ENCODE results near the gene PRSS16.

Gene PRSS16

GRCh38 chr6:27283279-27283678 lies 35.8 kb downstream of the PRSS16 start:
- DNase-seq (ENCODE audit: low read depth in 2 of 2), result no peak

GRCh38 chr6:27286141-27286540 lies 38.6 kb downstream of the PRSS16 start:
- no peak for DNase-seq (ENCODE audit: low read depth in 2 of 2)

- DNase-seq (ENCODE audit: low read depth in 2 of 2), result no peak
Observed at GRCh38 chr6:27287751-27288135, 40.2 kb downstream of the PRSS16 start.

GRCh38 chr6:27288136-27289044 lies 40.9 kb downstream of the PRSS16 start:
- no peak for DNase-seq (ENCODE audit: low read depth in 2 of 2)

DNA sequence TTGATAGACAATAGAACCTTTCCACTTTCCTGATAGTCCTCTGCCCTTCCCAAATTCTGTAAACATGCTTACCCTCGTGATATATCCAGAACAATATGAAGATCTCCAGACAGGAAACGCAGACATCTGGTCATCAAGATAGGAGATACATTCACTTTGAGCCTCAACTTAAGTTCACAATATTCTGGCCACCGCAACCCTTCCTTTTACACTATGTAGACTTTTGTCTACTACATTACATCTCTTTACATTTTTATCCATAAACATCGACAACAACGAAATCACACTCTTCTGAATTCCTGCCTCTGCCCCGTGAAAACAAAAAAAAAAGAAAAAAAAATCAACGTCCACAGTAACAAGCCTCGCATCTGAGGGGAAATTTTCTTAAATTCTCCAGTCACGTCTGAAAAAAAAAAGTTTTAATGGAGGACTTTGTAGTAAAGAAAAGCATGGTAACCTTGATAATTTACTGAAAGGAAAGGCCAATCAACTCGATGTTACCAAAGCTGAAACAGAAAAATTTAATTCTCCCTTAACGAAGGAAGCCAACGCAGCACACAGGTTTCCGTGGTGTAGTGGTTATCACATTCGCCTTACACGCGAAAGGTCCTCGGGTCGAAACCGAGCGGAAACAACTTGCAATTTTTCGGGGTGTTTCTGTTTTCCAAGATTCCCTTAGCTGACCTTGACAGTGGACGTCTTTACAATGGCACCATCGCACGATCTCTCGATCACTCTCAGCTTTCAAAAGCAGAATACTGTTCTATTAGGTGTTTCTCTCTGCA lies 42.8 kb downstream of the PRSS16 start:
- no peak for DNase-seq (ENCODE audit: low read depth in 2 of 2)

DNA sequence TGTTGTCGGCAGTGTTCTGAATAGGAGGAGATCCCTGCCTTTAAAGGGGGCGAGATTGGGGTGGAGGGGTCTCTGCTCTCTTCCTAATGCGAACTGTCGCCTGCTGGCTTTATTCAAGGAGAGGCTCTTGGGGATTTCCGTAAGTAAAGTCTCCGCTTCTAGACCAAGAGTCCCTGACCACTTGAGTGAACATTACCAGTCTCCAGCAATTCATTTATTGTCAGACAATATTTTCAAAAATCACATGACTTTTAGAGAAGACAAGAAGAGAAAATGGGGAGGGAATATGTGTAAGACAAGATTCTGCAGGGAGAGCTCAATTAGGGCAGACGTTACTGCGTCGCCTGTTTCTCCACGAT lies 43.3 kb downstream of the PRSS16 start:
- DNase-seq (ENCODE audit: low read depth in 2 of 2), result no peak

DNA sequence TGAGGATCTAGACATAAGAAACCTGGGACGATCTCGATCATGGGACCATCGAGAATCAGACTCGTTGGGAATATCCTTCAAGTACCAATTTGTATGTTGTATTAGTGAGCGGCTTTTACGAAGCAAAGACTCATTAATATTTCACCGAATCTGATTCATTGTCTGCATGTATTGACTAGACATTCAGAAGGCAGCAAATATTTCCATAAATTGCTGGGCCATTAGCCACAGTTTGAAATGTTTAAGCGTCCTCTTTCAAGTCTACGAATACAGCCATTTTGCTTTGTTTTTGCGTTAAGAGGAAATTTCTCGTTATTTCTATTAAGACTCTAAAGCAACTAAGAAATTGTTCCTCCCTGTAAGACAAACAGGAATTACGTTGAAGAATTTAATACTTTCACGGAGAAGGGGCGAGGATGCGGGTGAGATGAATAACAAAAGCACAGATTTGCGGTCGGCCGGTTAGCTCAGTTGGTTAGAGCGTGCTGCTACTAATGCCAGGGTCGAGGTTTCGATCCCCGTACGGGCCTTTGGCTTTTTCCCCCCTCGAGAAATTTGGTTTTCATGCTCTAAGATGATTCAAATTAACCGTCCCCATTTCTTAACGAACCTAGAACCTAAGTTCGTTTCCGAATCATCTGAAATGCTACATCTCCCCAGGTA lies 46.1 kb downstream of the PRSS16 start:
- DNase-seq (ENCODE audit: low read depth in 2 of 2), result no peak

DNA sequence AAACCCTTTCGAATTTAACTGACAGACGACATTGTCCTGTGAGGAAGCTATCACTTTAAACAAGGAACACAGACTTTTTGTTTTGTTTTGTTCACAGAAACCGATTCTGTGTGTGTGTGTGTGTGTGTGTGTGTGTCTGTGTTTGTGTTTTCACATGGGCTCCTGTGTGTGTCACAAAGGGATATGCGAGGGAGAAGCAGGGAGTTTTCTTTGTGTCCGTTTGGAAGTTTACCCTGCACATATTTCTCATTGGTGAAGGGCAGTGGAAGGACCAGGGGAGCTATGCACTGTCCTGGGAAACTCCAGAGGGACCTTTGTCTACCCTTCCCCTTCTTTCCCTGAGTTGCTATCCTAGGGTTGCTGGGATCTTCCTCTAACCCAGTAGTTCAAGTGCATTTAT lies 46.9 kb downstream of the PRSS16 start:
- DNase-seq (ENCODE audit: low read depth in 2 of 2), result no peak

DNA sequence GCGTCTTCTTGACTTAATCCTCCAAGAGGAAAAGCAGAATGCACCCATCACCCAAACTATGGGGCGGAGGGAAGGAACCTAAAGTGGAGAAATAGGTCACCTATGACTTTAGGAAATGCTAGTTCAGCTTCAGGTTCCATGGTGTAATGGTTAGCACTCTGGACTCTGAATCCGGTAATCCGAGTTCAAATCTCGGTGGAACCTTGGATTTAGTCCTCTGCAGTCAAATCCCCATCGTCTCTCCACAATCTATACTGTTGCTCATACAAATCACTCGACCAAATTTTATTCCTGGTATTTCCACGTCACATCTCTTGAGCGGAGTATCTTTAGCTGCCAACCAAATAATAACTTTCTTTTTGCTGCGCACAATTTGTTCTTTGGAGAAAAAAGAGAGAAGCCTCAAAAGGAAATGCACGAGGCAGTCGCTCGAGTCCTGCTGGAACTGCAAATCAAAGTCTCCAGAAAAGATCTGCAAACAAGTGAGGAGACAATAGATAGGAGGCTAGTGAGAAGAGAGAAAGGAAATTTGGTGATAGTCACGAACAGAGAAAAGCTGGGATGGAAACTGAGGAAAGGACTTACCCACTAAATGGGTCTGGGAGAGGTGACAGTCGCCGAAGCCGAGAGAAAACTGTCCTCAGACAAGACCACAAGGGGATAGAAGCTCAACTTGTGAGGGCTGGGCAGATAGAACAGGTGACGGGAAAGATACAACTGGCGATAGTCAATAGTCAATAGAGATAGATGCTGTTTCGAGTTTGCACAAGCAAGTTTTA lies 48.0 kb downstream of the PRSS16 start:
- no peak for DNase-seq (ENCODE audit: low read depth in 2 of 2)

DNA sequence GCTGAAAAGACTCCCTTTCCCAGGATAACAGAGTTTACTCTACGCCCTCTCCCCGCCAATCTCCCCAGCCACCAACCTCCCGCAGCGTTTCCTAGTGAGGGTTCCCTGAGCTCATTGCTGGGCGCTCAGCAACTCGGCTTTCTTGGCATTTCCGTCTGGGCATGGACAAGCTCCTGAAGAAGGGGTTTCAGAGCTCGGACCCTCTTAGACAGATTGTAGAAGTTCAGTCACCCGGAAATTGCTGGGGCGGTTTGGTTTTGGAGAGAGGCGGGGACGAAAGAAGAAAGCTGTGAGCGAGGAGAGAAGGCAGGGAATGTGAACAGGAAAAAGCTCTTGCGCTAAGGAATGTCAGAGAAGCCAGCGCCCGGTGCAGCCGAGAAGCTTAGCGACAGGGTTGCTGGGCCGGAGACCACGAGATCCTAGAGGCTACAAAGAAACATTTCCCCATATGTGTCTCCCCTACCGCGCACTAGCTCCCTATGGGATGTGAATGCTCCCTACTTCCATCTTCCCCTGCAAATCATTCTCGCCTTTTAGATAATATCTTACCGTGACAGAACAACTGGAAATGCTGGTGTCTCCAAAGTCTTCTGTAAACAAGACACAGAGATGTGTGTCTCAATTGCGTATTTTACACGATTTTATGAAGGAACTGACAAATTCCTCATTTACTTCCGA lies 48.7 kb downstream of the PRSS16 start:
- DNase-seq (ENCODE audit: low read depth in 2 of 2), result no peak

GRCh38 chr6:27297484-27297856 lies 50.0 kb downstream of the PRSS16 start:
- DNase-seq (ENCODE audit: low read depth in 2 of 2), result no peak

- peak; percentile 23 to 36 for DNase-seq (ENCODE audit: low read depth in 2 of 2)
Observed at GRCh38 chr6:27297857-27298730, 50.6 kb downstream of the PRSS16 start.

- no peak for DNase-seq (ENCODE audit: low read depth in 2 of 2)
Observed at GRCh38 chr6:27303613-27304272, 56.2 kb downstream of the PRSS16 start.
